ENCODE results near the gene INTS1. TPM values are rescaled to one million over a fixed set of nuclear protein-coding genes. Genes with fewer than 3 reads are reported as not detected.

INTS1 gene
- total RNA-seq, 8 experiments from 2014 or later, result 19.5 to 80.2 (median 39.3) TPM

DNA sequence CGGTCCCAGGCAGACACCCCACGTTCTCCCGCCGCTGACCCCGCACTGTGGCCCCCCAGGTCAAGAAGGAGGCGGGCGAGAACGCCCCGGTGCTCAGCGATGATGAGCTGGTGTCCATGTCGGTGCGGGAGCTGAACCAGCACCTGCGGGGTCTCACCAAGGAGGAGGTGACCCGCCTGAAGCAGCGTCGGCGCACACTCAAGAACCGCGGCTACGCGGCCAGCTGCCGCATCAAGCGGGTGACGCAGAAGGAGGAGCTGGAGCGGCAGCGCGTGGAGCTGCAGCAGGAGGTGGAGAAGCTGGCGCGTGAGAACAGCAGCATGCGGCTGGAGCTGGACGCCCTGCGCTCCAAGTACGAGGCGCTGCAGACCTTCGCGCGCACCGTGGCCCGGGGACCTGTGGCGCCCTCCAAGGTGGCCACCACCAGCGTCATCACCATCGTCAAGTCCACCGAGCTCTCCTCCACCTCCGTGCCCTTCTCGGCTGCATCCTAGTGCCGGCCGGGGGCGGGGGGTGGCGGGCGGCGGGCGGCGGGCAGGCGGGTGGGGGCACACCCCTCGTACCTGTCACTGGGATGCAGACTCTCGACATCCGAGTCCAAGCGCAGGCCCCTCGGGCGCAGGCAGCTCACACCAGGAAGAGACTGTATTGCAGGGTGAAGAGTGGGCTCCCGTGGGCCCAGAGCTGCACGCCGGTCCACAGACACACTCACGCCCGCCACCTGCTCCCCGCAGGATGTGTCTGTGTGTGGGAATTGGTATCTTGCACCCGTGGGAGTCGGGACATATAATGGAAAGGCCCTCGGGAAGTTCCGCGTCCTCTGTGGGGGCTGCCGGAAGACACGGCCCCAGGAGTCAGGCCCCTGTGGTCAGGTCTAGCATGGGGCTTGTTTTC, 35.9 kb upstream of the INTS1 start:
- Histone ChIP-seq H3K27ac (no peak overlapping the region), H3K4me1 (replicated peaks in 1 of 2) (peaks cover 49 to 63% of the 10 kb centered on the region in 2 donors), H3K4me3 (no peak overlapping the region)
- WGBS, 10 experiments, result 93 to 100% (median 97%) methylated on average over 2 to 13 of the region's 73 CpGs; no CpG with 5 or more reads in 5 of the 10 experiments
- ATAC-seq (replicated peaks in 6 of 8), result no peak
- in situ Hi-C loops (cut with MboI; ENCODE audit: low pct_unique_long_range_greater_than_20kb in 2 of 9, low sequenced_read_pairs in 9 of 9, unreplicated experiment in 9 of 9), result no loop called here

DNA sequence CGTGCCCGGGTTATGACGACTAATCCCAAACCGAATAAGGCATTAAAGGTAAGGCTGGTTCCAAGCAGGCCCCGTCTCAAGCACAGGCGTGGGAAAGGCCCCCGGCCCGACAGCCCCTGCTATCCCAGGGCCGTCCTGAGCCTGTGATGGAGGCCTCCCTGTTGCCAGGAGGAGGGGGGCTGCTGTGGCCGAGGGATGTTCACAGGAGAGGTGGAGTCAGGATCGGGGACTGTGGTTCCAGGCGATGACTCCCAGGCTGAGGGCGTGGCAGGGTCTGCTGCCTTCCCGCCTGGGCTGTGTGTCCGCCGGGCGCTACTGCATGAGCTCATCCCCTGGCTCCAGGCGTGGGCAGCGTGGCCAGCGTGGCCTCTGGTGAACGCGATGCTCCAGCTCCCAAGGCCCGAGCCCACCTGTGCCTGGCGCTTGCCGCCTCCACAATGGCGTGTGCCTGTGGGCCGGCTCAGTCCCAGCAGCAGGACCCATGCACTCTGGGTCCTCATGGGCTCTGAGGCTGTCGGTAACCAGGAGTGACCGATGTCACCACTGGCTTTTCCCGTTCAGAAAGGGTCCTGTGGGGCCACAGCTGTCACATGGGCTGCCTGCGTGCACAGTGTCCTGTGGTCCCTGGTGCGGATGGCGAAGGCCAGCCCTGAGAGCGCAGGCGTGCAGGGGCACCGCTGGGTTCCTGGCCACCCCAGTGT, 35.1 kb upstream of the INTS1 start:
- H3K27ac ChIP-seq, result peak overlapping the region in 1 of 2 donors; percentile 30
- H3K4me3 ChIP-seq, result no peak overlapping the region
- 75% methylated on average over 4 of the region's 36 CpGs; no CpG with 5 or more reads in 9 of the 10 experiments for WGBS, 10 experiments

DNA sequence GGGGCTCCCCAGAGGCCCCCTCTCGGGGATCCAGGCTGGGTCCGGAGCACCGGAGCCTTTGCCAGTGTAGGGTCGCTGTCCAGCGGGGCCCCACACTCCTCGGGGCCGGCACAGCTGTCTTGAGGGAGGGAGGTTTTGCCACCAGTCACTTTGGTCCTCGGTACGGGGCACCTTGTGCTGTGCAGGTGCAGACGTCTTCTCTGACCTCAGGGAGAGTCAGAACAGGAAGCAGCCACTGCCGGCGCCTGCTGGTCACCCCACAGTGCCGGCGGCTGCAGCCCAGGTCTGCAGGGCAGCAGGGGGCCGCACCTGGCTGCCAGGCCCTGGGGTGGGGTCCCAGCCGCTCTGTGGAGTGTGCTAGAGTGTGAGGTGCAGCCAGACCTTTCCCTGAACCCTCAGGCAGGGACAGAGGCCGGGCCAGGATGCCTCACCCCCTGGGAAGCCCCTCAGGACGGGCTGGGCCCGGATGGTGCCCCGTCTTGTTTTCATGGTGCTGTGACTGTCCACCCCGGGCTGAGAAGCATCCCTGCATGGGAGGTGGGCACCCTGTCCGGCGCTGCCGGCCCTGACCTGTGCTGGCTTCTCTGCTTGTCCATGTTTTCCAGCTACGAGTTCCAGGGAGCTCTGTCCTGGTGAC, 34.5 kb upstream of the INTS1 start:
- peak overlapping the region; percentile 30 to 70 for H3K27ac ChIP-seq
- ATAC-seq (replicated peaks in 6 of 8), result peak in 1 of 8 experiments; percentile 7
- H3K4me1 ChIP-seq (replicated peaks in 1 of 2), result peaks cover 61% of the 10 kb centered on the region in 2 donors
- peak overlapping the region in 4 of 5 donors; percentile 20 to 33 (median 22) for H3K4me3 ChIP-seq
- 67 to 100% (median 100%) methylated on average over 1 to 3 of the region's 25 CpGs; no CpG with 5 or more reads in 7 of the 10 experiments for WGBS, 10 experiments
- in situ Hi-C loops (cut with MboI; ENCODE audit: low pct_unique_long_range_greater_than_20kb in 2 of 9, low sequenced_read_pairs in 9 of 9, unreplicated experiment in 9 of 9), result no loop called here

More for the DNA sequence above, 35.1 kb upstream of the INTS1 start:
- peak in 4 of 8 experiments; percentile 1 to 15 (median 6) for ATAC-seq (replicated peaks in 6 of 8)
- in situ Hi-C loops (cut with MboI; ENCODE audit: low pct_unique_long_range_greater_than_20kb in 2 of 9, low sequenced_read_pairs in 9 of 9, unreplicated experiment in 9 of 9), result no loop called here
- peaks cover 55 to 61% of the 10 kb centered on the region in 2 donors for H3K4me1 ChIP-seq (replicated peaks in 1 of 2)

DNA sequence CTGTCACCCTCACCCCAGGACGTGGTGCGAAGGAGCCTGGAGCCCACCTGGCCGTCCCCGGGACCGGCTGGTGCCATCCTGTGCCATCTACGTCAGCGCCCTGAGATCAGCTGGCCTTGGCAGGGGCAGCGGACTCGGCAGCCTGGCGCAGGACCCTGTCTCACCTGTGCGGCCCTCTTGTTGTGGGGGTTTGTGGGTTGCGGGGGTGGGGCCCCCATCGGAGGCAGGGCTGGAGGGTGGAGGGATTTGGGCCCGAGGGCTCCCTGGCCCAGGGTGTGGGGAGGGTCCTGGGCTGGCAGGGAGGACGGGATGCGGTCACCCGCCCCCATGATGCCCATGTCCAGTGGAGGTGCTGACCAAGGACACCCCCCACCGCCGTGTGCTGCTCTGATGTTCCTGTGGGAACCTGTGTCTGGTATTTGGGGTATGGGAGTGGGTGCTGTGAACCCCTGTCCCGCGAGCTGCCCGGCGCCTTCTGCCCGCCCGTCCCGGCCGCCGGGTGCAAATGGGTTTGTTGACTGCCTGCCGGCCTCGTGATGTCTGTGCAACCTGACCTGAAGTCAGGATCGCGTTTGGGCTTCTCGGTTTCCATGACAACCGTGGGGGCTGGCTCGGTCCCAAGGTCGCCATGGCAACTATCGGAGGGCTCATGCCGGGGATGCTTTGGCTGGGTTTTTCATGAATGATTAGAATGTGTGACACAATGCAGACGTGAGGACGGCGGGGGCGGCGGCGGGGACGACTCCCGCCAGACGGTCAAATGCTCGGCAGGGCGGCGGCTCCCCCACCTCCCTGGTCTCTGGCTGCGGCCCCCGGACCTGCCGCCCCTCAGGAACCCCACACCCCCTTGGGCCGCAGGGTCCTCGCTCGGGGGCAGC, 33.6 kb upstream of the INTS1 start:
- 3 to 20% (median 17%) methylated on average over 1 to 8 of the region's 56 CpGs; no CpG with 5 or more reads in 7 of the 10 experiments for WGBS, 10 experiments
- ATAC-seq (replicated peaks in 6 of 8), result peak; percentile 2 to 60 (median 42)
- Histone ChIP-seq H3K27ac (peak overlapping the region; percentile 70 to 91), H3K4me3 (peak overlapping the region in 4 of 5 donors; percentile 20 to 33 (median 22)), H3K4me1 (replicated peaks in 1 of 2) (peaks cover 61% of the 10 kb centered on the region in 2 donors)
- in situ Hi-C loops (cut with MboI; ENCODE audit: low pct_unique_long_range_greater_than_20kb in 2 of 9, low sequenced_read_pairs in 9 of 9, unreplicated experiment in 9 of 9), result no loop called here

DNA sequence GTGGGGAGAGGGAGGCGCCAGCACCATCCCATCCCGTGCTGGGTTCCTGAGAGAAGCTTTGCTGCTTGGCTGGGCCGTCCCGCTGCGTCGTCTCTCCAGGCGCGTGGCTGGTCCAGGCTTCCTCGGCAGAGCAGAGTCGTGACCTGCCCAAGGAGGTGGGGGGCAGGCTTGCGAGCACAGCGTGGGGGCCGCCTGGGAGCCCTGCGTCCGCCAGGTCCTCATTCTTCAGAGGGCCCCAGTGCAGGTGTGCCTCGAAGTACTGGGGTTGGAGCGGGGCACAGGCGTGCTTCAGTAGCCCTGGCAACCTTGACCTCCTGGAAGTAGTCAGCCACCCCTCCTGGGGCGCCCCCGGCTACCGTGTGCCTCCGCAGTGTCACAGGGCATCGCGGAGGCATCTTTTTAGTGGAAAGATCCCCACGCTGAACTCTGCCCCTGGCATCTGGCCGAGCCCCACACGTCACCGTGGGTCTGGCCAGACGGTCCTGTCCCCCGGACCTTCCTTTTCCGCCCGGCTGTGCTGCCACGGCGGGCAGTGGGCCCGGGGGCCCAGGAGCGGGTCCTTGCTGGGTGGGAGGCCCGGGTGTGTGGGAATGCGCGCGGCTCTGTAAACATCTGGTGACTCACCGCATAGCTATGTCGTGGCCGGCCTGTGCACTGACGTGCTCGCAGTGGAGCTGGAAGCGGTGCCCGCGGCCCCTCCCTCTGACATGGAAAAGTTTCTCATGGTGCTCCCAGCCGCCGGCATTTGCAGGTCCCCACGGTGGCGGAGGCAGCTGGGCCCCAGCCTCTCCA, 32.8 kb upstream of the INTS1 start:
- WGBS, 10 experiments, result 2 to 40% (median 24%) methylated on average over 1 to 19 of the region's 52 CpGs; no CpG with 5 or more reads in 5 of the 10 experiments

DNA sequence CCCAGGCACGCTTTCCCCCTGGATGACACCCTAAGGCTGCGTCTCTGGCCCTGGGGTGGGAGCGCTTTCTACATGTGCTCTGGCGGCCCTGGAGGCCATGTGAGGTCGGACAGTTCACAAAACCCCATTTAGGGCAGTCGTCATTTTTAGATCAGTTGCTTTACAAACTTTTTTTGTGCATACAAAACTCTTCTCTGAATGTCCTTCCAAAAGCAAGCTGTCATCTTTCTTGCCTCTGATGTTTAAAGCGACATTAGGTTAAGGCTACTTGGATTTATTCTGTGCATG, 32.2 kb upstream of the INTS1 start:
- Histone ChIP-seq H3K4me3 (no peak overlapping the region), H3K4me1 (replicated peaks in 1 of 2) (peaks cover 65 to 71% of the 10 kb centered on the region in 2 donors)
- no peak for ATAC-seq (replicated peaks in 6 of 8)

More for the DNA sequence above, 32.8 kb upstream of the INTS1 start:
- in situ Hi-C loops (cut with MboI; ENCODE audit: low pct_unique_long_range_greater_than_20kb in 2 of 9, low sequenced_read_pairs in 9 of 9, unreplicated experiment in 9 of 9), result no loop called here
- peak; percentile 51 to 85 (median 72) for ATAC-seq (replicated peaks in 6 of 8)
- peak overlapping the region; percentile 9 to 91 for H3K27ac ChIP-seq
- H3K4me1 ChIP-seq (replicated peaks in 1 of 2), result peaks cover 61 to 65% of the 10 kb centered on the region in 2 donors
- peak overlapping the region in 2 of 5 donors; percentile 18 to 33 for H3K4me3 ChIP-seq

DNA sequence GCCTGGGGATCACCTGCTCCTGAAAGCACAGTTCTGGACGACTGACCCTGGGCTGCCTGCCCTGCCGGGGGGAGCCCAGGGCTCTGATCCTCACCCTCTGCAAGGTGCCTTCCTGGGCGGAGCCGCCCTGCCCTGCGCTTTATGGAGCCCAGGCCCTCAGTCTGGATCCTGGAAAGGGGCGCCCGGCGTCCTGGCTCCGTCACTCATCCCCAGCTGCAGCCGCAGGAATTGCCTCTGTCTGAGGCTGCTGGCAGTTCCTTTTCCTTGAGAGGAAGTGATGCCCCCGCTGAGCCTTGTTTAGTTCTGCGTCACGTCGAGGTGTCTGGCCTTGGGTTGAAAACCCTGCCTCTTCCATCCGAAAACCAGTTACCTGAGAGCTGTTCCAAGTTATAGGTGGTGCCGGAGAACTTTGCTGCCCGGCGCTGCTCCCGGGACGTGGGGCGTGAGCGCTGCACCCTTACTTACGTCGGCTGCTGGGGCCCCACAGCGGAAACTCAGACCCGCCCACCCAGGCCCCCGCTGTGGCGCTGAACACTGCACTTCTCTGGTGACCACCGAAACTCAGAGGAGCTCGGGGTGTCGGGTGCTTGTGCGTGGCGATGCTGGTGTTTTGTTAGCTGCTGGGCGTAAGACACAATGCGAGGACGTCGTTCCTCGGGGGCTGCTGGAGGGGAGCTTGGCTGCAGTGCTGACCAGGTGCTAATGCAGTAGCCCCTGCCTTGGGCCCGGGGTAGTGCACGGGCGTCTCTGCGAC, 31.7 kb upstream of the INTS1 start:
- Histone ChIP-seq H3K4me3 (no peak overlapping the region), H3K27ac (no peak overlapping the region), H3K4me1 (replicated peaks in 1 of 2) (peaks cover 69 to 73% of the 10 kb centered on the region in 2 donors)
- 40 to 91% (median 79%) methylated on average over 1 to 8 of the region's 42 CpGs; no CpG with 5 or more reads in 6 of the 10 experiments for WGBS, 10 experiments
- ATAC-seq (replicated peaks in 6 of 8), result no peak
- in situ Hi-C loops (cut with MboI; ENCODE audit: low pct_unique_long_range_greater_than_20kb in 2 of 9, low sequenced_read_pairs in 9 of 9, unreplicated experiment in 9 of 9), result no loop called here

More for the DNA sequence above, 32.2 kb upstream of the INTS1 start:
- in situ Hi-C loops (cut with MboI; ENCODE audit: low pct_unique_long_range_greater_than_20kb in 2 of 9, low sequenced_read_pairs in 9 of 9, unreplicated experiment in 9 of 9), result no loop called here
- peak overlapping the region in 1 of 2 donors; percentile 91 for H3K27ac ChIP-seq
- 62 to 76% (median 70%) methylated on average over 2 to 4 of the region's 7 CpGs; no CpG with 5 or more reads in 7 of the 10 experiments for WGBS, 10 experiments

DNA sequence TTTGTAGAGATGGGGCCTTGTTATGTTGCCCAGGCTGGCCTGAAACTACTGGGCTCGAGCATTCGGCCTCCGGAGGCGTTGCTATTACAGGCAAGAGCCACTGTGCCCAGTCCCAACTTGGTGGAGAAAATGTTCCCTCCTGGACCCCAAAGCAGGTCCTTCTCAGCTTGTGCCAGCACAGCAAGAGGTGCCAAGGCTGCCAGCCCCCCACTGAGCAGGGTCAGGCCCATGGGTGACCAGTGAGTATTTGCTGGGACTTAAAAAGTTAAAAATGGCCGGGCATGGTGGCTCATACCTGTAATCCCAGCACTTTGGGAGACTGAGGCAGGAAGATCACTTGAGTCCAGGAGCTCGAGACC, 30.9 kb upstream of the INTS1 start:
- no peak overlapping the region for H3K4me3 ChIP-seq
- no peak overlapping the region for H3K27ac ChIP-seq
- in situ Hi-C loops (cut with MboI; ENCODE audit: low pct_unique_long_range_greater_than_20kb in 2 of 9, low sequenced_read_pairs in 9 of 9, unreplicated experiment in 9 of 9), result no loop called here
- WGBS, 10 experiments, result 33 to 100% (median 80%) methylated on average over 1 to 6 of the region's 6 CpGs; no CpG with 5 or more reads in 3 of the 10 experiments
- ATAC-seq (replicated peaks in 6 of 8), result no peak
- H3K4me1 ChIP-seq (replicated peaks in 1 of 2), result peaks cover 72 to 75% of the 10 kb centered on the region in 2 donors

DNA sequence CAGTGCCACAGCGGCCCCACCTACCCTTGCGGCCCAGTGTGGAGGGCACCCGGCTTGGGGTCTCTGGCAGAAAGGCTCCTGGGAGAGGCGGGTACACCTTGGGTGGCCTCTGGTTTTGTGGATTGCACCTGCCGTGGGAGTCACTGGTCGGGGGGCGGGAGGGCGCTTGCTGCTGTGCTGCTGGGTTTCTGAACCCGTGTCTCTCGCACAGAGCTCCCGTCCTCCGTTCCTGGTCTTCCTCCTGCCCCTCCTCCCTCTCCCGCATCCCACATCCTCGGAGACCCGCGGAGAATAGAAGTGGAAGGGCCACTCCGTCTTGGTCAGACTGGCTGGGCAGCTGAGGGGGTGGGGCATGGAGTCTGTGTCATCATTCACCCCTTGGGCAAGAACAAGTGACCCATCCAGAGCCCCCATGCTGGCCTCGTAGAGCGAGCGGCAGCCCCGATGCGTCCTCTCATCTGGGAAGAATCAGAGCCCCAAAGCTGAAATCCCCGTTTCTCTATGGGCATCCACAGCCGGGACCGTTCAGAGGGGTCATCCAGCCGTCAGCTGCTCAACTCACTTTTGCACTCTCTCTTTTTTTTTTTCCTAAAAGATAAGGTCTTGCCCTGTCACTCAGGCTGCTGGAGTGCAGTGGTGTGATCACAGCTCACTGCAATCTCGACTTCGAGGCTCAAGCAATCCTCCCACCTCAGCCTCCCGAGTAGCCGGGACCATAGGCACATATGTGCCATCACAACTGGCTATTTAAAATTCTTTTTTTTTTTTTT, 30.3 kb upstream of the INTS1 start:
- WGBS, 10 experiments, result 58 to 95% (median 86%) methylated on average over 4 to 7 of the region's 30 CpGs; no CpG with 5 or more reads in 3 of the 10 experiments
- no peak for ATAC-seq (replicated peaks in 6 of 8)
- in situ Hi-C loops (cut with MboI; ENCODE audit: low pct_unique_long_range_greater_than_20kb in 2 of 9, low sequenced_read_pairs in 9 of 9, unreplicated experiment in 9 of 9), result no loop called here
- Histone ChIP-seq H3K27ac (peak overlapping the region in 1 of 2 donors; percentile 68), H3K4me1 (replicated peaks in 1 of 2) (peaks cover 73 to 78% of the 10 kb centered on the region in 2 donors), H3K4me3 (no peak overlapping the region)

DNA sequence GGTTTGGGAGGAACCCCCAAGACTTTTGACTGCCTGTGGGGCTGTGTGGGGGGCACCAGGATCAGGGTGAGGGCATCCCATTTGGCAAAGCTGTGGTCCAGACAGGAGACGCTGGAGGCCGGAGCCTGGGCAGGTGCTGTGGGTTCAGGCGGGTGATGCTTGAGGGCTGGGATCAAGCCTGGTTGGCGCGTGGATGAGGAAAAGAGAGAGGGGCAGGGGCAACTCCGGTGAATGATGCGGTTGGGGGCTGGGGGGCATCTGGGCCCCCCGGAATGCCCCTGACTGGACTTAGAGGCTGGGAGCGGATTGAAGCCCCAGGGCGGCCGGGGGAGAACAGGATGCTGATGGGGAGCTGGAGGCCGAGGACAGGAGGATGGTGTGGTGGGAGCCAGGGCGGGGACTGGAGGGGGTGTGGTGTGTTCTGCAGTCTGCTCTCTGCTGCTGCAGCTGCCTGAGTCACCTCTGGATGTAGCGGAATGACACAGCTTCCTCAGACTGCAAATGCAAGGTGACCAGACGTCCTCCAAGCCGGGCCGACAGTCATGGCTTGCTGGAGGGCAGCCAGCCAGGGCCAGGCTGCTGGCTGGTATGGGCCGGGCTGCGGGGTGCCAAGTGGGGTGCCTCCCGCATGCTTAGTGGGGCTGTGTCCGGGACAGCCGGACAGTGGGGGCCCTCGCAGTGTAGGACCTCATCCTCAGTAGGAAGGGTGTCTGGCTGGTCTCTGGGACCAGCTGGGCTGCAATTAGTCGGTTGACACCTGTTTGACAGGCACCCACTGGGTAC, 29.5 kb upstream of the INTS1 start:
- in situ Hi-C loops (cut with MboI; ENCODE audit: low pct_unique_long_range_greater_than_20kb in 2 of 9, low sequenced_read_pairs in 9 of 9, unreplicated experiment in 9 of 9), result no loop called here
- Histone ChIP-seq H3K27ac (peak overlapping the region in 1 of 2 donors; percentile 68), H3K4me1 (replicated peaks in 1 of 2) (peaks cover 65 to 70% of the 10 kb centered on the region in 2 donors), H3K4me3 (no peak overlapping the region)
- peak; percentile 2 to 40 (median 24) for ATAC-seq (replicated peaks in 6 of 8)
- 31 to 93% (median 70%) methylated on average over 3 to 7 of the region's 24 CpGs; no CpG with 5 or more reads in 7 of the 10 experiments for WGBS, 10 experiments

Data from motor neuron (in vitro differentiated cells).